GM19328 (cell line): ENCODE results near the gene CCL1.

Experiments used
- ATAC-seq: cut with Tn5 transposase; IDR thresholded peaks from one replicate; pipeline ENCODE4 v1.9.1; 2021; ENCODE audit warnings: mild to moderate bottlenecking, moderate library complexity; ENCODE audit not compliant: unreplicated experiment

The CCL1 gene

GRCh38 chr17:34363183-34363661 is at the start of gene CCL1:
Gene CCL1 (minus strand): TSS chr17:34363233. CDS start chr17:34363161, 72 bp downstream.
- ATAC-seq, result no peak

GRCh38 chr17:34412534-34412933 is 49.5 kb upstream of the CCL1 start:
- no peak for ATAC-seq

GRCh38 chr17:34411646-34412421 is 48.8 kb upstream of the CCL1 start:
- ATAC-seq, result no peak

GRCh38 chr17:34409352-34409751 is 46.3 kb upstream of the CCL1 start:
- ATAC-seq, result no peak

GRCh38 chr17:34408439-34408838 is 45.4 kb upstream of the CCL1 start:
- ATAC-seq, result no peak

- no peak for ATAC-seq
These were observed 43.2 kb upstream of the CCL1 start for GRCh38 chr17:34406226-34406625.

- ATAC-seq, result no peak
These were observed 40.0 kb upstream of the CCL1 start for GRCh38 chr17:34403006-34403405.

- no peak for ATAC-seq
These were observed 38.1 kb upstream of the CCL1 start for GRCh38 chr17:34401165-34401564.

GRCh38 chr17:34400301-34400931 is 37.4 kb upstream of the CCL1 start:
- ATAC-seq, result no peak

GRCh38 chr17:34399725-34400124 is 36.7 kb upstream of the CCL1 start:
- ATAC-seq, result no peak

GRCh38 chr17:34398990-34399389 is 36.0 kb upstream of the CCL1 start:
- ATAC-seq, result no peak

GRCh38 chr17:34397265-34397664 is 34.2 kb upstream of the CCL1 start:
- ATAC-seq, result no peak

- no peak for ATAC-seq
These were observed 30.4 kb upstream of the CCL1 start for GRCh38 chr17:34393401-34393800.

- no peak for ATAC-seq
These were observed 28.2 kb upstream of the CCL1 start for GRCh38 chr17:34391241-34391640.

GRCh38 chr17:34390649-34391048 is 27.6 kb upstream of the CCL1 start:
- ATAC-seq, result no peak

- ATAC-seq, result no peak
These were observed 26.2 kb upstream of the CCL1 start for GRCh38 chr17:34389126-34389750.

- no peak for ATAC-seq
These were observed 24.5 kb upstream of the CCL1 start for GRCh38 chr17:34387566-34387965.

- ATAC-seq, result no peak
These were observed 23.9 kb upstream of the CCL1 start for GRCh38 chr17:34386697-34387550.

- no peak for ATAC-seq
These were observed 23.3 kb upstream of the CCL1 start for GRCh38 chr17:34386343-34386696.

- ATAC-seq, result no peak
These were observed 22.0 kb upstream of the CCL1 start for GRCh38 chr17:34384822-34385605.
